Measurements from ENCODE around the gene MYLK2. TPM values are rescaled to one million over a fixed set of nuclear protein-coding genes. Genes with fewer than 3 reads are reported as not detected.

The MYLK2 gene
- total RNA-seq, 2 experiments from 2014 or later, result 0.67 to 0.69 TPM

- no peak for TF ChIP-seq CTCF (conservative IDR thresholded peaks at IDR 0.05; ENCODE audit: low read length)
- no peak for TF ChIP-seq EZH2phosphoT487 (IDR thresholded peaks at IDR 0.05; ENCODE audit: borderline replicate concordance, low read depth, low read length)
- H3K4me2 ChIP-seq (ENCODE audit: low read length), result no peak within 1 kb of the TSS
- no peak within 1 kb of the TSS for H2AFZ ChIP-seq (ENCODE audit: low read length)
- ChIA-PET CTCF (ENCODE audit: unreplicated experiment) (no interaction called here), POLR2A (no interaction called here)
- H3K9me3 ChIP-seq (ENCODE audit: low read length), result no peaks in the 10 kb centered on the region
- H3K9me2 ChIP-seq (ENCODE audit: insufficient read depth, low read length), result no peaks in the 10 kb centered on the region
- H3K4me1 ChIP-seq (ENCODE audit: insufficient read depth, low read length, poor library complexity, severe bottlenecking), result no peaks in the 10 kb centered on the region
- H3K36me3 ChIP-seq (ENCODE audit: insufficient read depth, low read length), result no peaks in the 10 kb centered on the region
- no peak within 1 kb of the TSS for H3K4me3 ChIP-seq (ENCODE audit: low read depth, low read length, poor library complexity, severe bottlenecking)
- H3K79me2 ChIP-seq (ENCODE audit: insufficient read depth, low read depth, low read length), result no peaks in the 10 kb centered on the region
- DNase-seq (ENCODE audit: low spot score), result no peak
- H3K27ac ChIP-seq (ENCODE audit: low read depth, low read length, poor library complexity, severe bottlenecking), result no peak within 1 kb of the TSS
- no TSS peak for BruUV-seq (replicated peaks)
- intact Hi-C loops (cut with micrococcal nuclease; ENCODE audit: unreplicated experiment), result no loop called here
- no peaks in the 10 kb centered on the region for H4K20me1 ChIP-seq (ENCODE audit: insufficient read depth, low read length)
Measured at GRCh38 chr20:31869942-31870725, 51.0 kb downstream of the MYLK2 start, which contains the start of the genes DUSP15 and TTLL9. TSS of gene DUSP15 (minus strand) at chr20:31870527. CDS start at chr20:31870337, 190 bp downstream. TSS of gene TTLL9 (plus strand) at chr20:31870634. CDS start at chr20:31871127, 493 bp downstream.

- no peaks in the 10 kb centered on the region for H3K9me2 ChIP-seq (ENCODE audit: insufficient read depth, low read length)
- BruUV-seq (replicated peaks), result no TSS peak
- intact Hi-C loops (cut with micrococcal nuclease; ENCODE audit: unreplicated experiment), result no loop called here
- CTCF ChIA-PET (ENCODE audit: unreplicated experiment), result no interaction called here
- no peak overlapping the region for H3K27ac ChIP-seq (ENCODE audit: low read depth, low read length, poor library complexity, severe bottlenecking)
- no peaks in the 10 kb centered on the region for H3K9me3 ChIP-seq (ENCODE audit: low read length)
- no peak overlapping the region for H3K4me3 ChIP-seq (ENCODE audit: low read depth, low read length, poor library complexity, severe bottlenecking)
- no peak overlapping the region for H3K4me2 ChIP-seq (ENCODE audit: low read length)
- no peaks in the 10 kb centered on the region for H3K4me1 ChIP-seq (ENCODE audit: insufficient read depth, low read length, poor library complexity, severe bottlenecking)
- no peaks in the 10 kb centered on the region for H4K20me1 ChIP-seq (ENCODE audit: insufficient read depth, low read length)
- TF ChIP-seq EZH2phosphoT487 (IDR thresholded peaks at IDR 0.05; ENCODE audit: borderline replicate concordance, low read depth, low read length) (no peak), CTCF (conservative IDR thresholded peaks at IDR 0.05; ENCODE audit: low read length) (no peak)
- no peak overlapping the region for H2AFZ ChIP-seq (ENCODE audit: low read length)
- no peak for DNase-seq (ENCODE audit: low spot score)
- H3K36me3 ChIP-seq (ENCODE audit: insufficient read depth, low read length), result no peaks in the 10 kb centered on the region
- POLR2A ChIA-PET, result no interaction called here
- no peaks in the 10 kb centered on the region for H3K79me2 ChIP-seq (ENCODE audit: insufficient read depth, low read depth, low read length)
Measured at GRCh38 chr20:31870726-31871617, 51.8 kb downstream of the MYLK2 start.
